HEK293 (cell line): ENCODE data around the gene MSRB2.
"Not testable (repeated sequence)": the region's sequence is repeated elsewhere in the genome, so short reads cannot be mapped to it uniquely, and the experiment has no call there.

Experiments
- CTCF ChIA-PET: fragments of 350-600 bp; formaldehyde crosslinking; extraction: SDS; loops from one replicate; lab custom pipeline; 2021; ENCODE audit warnings: antibody characterized with exemption; lab: Yijun Ruan, JAX
- POLR2A ChIA-PET: fragments of 300-600 bp; formaldehyde crosslinking; extraction: SDS; loops from one replicate; lab custom pipeline; 2020; ENCODE audit warnings: antibody characterized with exemption, inconsistent platforms; lab: Yijun Ruan, JAX
- H3K27ac ChIP-seq: fragments of 200-500 bp; sonication (Bioruptor generic); 2 replicates; pipeline ENCODE4 v1.5.1; 2014; ENCODE audit warnings: low read depth, low read length, control low read depth, inconsistent platforms; ENCODE audit errors: extremely low read depth
- H3K36me3 ChIP-seq, 2 experiments: fragments of 200-500 bp in 1 of 2; sonication (Bioruptor generic) in 1 of 2; 1 replicate in 1 of 2; 2 replicates in 1 of 2; pipeline ENCODE4 v1.5.1; 2014 to 2017; ENCODE audit warnings: inconsistent platforms in 2 of 2, low read length in 2 of 2; ENCODE audit not compliant: control insufficient read depth in 2 of 2, insufficient read depth in 1 of 2
- H3K4me1 ChIP-seq: fragments of 200-500 bp; sonication (Bioruptor generic); 2 replicates; pipeline ENCODE4 v1.5.1; 2014; ENCODE audit warnings: mild to moderate bottlenecking, low read length, inconsistent platforms; ENCODE audit not compliant: control insufficient read depth, insufficient read depth
- H3K4me3 ChIP-seq: 2 replicates; pipeline ENCODE4 v1.5.1; 2011; ENCODE audit warnings: low read depth, mild to moderate bottlenecking, control low read depth, low read length, moderate library complexity
- H3K9me3 ChIP-seq: fragments of 200-500 bp; sonication (Bioruptor generic); 2 replicates; pipeline ENCODE4 v1.5.1; 2014; ENCODE audit warnings: low read depth, low read length, inconsistent platforms; ENCODE audit not compliant: control insufficient read depth, insufficient read depth
- BCL11A ChIP-seq: fragments of 450-650 bp; formaldehyde crosslinking; IDR thresholded peaks from 2 replicates; pipeline ENCODE4 v1.5.1; 2016; ENCODE audit warnings: low read depth, missing biosample characterization, missing genetic modification characterization
- BCL11B ChIP-seq: fragments of 450-650 bp; formaldehyde crosslinking; IDR thresholded peaks from 2 replicates; pipeline ENCODE4 v1.5.1; 2016; ENCODE audit warnings: low read depth, missing biosample characterization, missing genetic modification characterization
- PRDM10 ChIP-seq: fragments of 450-650 bp; formaldehyde crosslinking; IDR thresholded peaks from 2 replicates; pipeline ENCODE4 v1.5.1; 2016; ENCODE audit warnings: missing biosample characterization, missing genetic modification characterization
- RBAK ChIP-seq: fragments of 450-650 bp; formaldehyde crosslinking; IDR thresholded peaks from 2 replicates; pipeline ENCODE4 v1.5.1; 2016; ENCODE audit warnings: missing biosample characterization, missing genetic modification characterization
- SCRT2 ChIP-seq: fragments of 450-650 bp; formaldehyde crosslinking; IDR thresholded peaks from 2 replicates; pipeline ENCODE4 v1.5.1; 2016; ENCODE audit warnings: missing biosample characterization, missing genetic modification characterization
- ZIC2 ChIP-seq: fragments of 450-650 bp; formaldehyde crosslinking; IDR thresholded peaks from 2 replicates; pipeline ENCODE4 v1.5.1; 2016; ENCODE audit warnings: missing biosample characterization, missing genetic modification characterization
- ZNF140 ChIP-seq: fragments of 450-650 bp; formaldehyde crosslinking; IDR thresholded peaks from 2 replicates; pipeline ENCODE4 v1.5.1; 2016; ENCODE audit warnings: missing biosample characterization, missing genetic modification characterization
- ZNF157 ChIP-seq: fragments of 450-650 bp; formaldehyde crosslinking; IDR thresholded peaks from 2 replicates; pipeline ENCODE4 v1.5.1; 2016; ENCODE audit warnings: missing biosample characterization, missing genetic modification characterization
- ZNF335 ChIP-seq: fragments of 450-650 bp; formaldehyde crosslinking; conservative IDR thresholded peaks from 2 replicates; pipeline ENCODE4 v1.5.1; 2016; ENCODE audit warnings: missing biosample characterization, missing genetic modification characterization
- ZNF433 ChIP-seq: fragments of 450-650 bp; formaldehyde crosslinking; IDR thresholded peaks from 2 replicates; pipeline ENCODE4 v1.5.1; 2016; ENCODE audit warnings: missing biosample characterization, missing genetic modification characterization, low read depth
- ZNF514 ChIP-seq: fragments of 450-650 bp; formaldehyde crosslinking; IDR thresholded peaks from 2 replicates; pipeline ENCODE4 v1.5.1; 2016; ENCODE audit warnings: missing biosample characterization, missing genetic modification characterization
- ZNF561 ChIP-seq: fragments of 450-650 bp; IDR thresholded peaks from 2 replicates; pipeline ENCODE4 v1.5.1; 2018; ENCODE audit warnings: missing biosample characterization, missing genetic modification characterization, borderline replicate concordance
- ZNF585B ChIP-seq: fragments of 450-650 bp; formaldehyde crosslinking; IDR thresholded peaks from 2 replicates; pipeline ENCODE4 v1.5.1; 2016; ENCODE audit warnings: missing biosample characterization, missing genetic modification characterization
- ZNF624 ChIP-seq: fragments of 450-650 bp; formaldehyde crosslinking; IDR thresholded peaks from 2 replicates; pipeline ENCODE4 v1.5.1; 2017; ENCODE audit warnings: missing biosample characterization, missing genetic modification characterization
- ZNF660 ChIP-seq: fragments of 450-650 bp; IDR thresholded peaks from 2 replicates; pipeline ENCODE4 v1.5.1; 2018; ENCODE audit warnings: missing biosample characterization, mild to moderate bottlenecking, missing genetic modification characterization
- ZNF768 ChIP-seq: fragments of 450-650 bp; formaldehyde crosslinking; IDR thresholded peaks from 2 replicates; pipeline ENCODE4 v1.5.1; 2018; ENCODE audit warnings: missing biosample characterization, mild to moderate bottlenecking, missing genetic modification characterization
- ZNF776 ChIP-seq: fragments of 450-650 bp; formaldehyde crosslinking; IDR thresholded peaks from 2 replicates; pipeline ENCODE4 v1.5.0; 2017; ENCODE audit warnings: missing biosample characterization, missing genetic modification characterization, borderline replicate concordance
- TF ChIP-seq, protein P1 (sequence below): fragments of 450-650 bp; formaldehyde crosslinking; conservative IDR thresholded peaks from 2 replicates; pipeline ENCODE4 v1.5.1; 2016; ENCODE audit warnings: low read depth, missing biosample characterization, missing genetic modification characterization

The MSRB2 gene

DNA sequence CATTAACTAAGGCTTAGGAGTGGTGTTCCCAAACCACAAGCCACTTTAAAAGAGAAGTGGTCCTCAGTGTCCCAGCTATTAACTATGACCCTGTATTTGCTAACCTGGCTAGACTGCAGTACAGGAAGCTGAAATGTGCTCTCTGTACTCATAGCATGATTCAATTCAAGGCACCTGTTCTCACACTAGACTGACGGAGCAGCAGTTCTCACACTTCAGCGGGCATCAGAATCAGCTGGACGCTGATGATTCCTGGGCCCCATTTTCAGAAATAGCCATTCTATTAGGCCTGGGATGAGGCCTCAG is 24.5 kb upstream of the MSRB2 start (continued):
- TF ChIP-seq, protein P1, sequence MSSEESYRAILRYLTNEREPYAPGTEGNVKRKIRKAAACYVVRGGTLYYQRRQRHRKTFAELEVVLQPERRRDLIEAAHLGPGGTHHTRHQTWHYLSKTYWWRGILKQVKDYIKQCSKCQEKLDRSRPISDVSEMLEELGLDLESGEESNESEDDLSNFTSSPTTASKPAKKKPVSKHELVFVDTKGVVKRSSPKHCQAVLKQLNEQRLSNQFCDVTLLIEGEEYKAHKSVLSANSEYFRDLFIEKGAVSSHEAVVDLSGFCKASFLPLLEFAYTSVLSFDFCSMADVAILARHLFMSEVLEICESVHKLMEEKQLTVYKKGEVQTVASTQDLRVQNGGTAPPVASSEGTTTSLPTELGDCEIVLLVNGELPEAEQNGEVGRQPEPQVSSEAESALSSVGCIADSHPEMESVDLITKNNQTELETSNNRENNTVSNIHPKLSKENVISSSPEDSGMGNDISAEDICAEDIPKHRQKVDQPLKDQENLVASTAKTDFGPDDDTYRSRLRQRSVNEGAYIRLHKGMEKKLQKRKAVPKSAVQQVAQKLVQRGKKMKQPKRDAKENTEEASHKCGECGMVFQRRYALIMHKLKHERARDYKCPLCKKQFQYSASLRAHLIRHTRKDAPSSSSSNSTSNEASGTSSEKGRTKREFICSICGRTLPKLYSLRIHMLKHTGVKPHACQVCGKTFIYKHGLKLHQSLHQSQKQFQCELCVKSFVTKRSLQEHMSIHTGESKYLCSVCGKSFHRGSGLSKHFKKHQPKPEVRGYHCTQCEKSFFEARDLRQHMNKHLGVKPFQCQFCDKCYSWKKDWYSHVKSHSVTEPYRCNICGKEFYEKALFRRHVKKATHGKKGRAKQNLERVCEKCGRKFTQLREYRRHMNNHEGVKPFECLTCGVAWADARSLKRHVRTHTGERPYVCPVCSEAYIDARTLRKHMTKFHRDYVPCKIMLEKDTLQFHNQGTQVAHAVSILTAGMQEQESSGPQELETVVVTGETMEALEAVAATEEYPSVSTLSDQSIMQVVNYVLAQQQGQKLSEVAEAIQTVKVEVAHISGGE, result no peak
- no peak for TF ChIP-seq ZNF561
- no peak for TF ChIP-seq ZNF768 (tag by site-specific recombination)
- no peak for TF ChIP-seq ZNF660 (tag by site-specific recombination)
- TF ChIP-seq ZIC2 (tag by site-specific recombination), result no peak
- TF ChIP-seq ZNF433 (tag by site-specific recombination), result no peak
- no peak for TF ChIP-seq ZNF585B

GRCh38 chr10:23072593-23072992 is 22.8 kb upstream of the MSRB2 start:
- H3K27ac ChIP-seq, H3K9me3 ChIP-seq, H3K36me3 ChIP-seq, H3K4me3 ChIP-seq, POLR2A ChIA-PET, H3K4me1 ChIP-seq: not testable (repeated sequence)
- CTCF ChIA-PET, result interaction anchor here (0.5 kb wide), 1 partner anchor 765 kb away, joined by 3 read pairs; no protein-coding TSS in a partner anchor

DNA sequence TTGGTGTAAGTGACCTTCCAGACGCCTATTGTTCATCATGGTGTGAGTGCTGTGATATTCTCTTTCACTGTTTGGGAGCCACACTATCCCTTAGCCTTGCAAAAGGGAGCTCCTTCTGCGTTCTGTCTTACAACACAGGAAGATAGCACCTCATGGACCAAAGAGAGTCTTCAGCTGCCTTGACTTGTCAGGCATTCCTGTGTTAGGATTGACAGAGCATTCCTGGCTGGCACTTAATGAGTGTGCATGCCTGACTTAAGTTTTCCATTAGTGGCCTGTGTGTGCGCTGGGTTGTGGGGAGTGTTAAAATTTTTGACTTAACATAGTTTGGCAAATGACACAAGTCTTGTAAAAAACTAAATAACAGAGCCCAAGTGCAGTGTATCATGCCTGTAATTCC is 21.9 kb upstream of the MSRB2 start:
- Histone ChIP-seq H3K36me3 (no peaks in the 10 kb centered on the region), H3K4me3 (no peak overlapping the region), H3K9me3 (no peaks in the 10 kb centered on the region), H3K4me1 (no peaks in the 10 kb centered on the region), H3K27ac (no peak overlapping the region)
- TF ChIP-seq ZNF335 (tag by site-specific recombination) (no peak), SCRT2 (tag by site-specific recombination) (no peak), ZNF140 (no peak), ZNF514 (tag by site-specific recombination) (no peak), PRDM10 (tag by site-specific recombination) (no peak), ZNF776 (tag by site-specific recombination) (no peak), ZNF157 (tag by site-specific recombination) (no peak), ZNF624 (no peak), BCL11A (tag by site-specific recombination) (no peak), RBAK (tag by site-specific recombination) (no peak), BCL11B (tag by site-specific recombination) (no peak)
- CTCF ChIA-PET, result interaction anchor here (0.5 kb wide), 1 partner anchor 83 kb away, joined by 3 read pairs; no protein-coding TSS in a partner anchor
- POLR2A ChIA-PET, result no interaction called here
